Liver (tissue), 3 donors: ENCODE data around the gene VASP.

Experiments used
- CTCF ChIP-seq: fragments of 150-350 bp; IDR thresholded peaks from 2 replicates; pipeline ENCODE4 v1.5.1; 2017; ENCODE audit warnings: improper control_type of control experiment, low read depth, low read length; ENCODE audit not compliant: missing input control
- JUND ChIP-seq, 2 donors: IDR thresholded peaks; 2 replicates each; pipeline ENCODE4 v1.6.1; 2016; ENCODE audit warnings: antibody characterized with exemption in 2 of 2
- RAD21 ChIP-seq, 2 donors: IDR thresholded peaks; 2 replicates each; pipeline ENCODE4 v1.6.1; 2016; ENCODE audit warnings: antibody characterized with exemption in 2 of 2, mild to moderate bottlenecking in 2 of 2
- REST ChIP-seq: IDR thresholded peaks from 2 replicates; pipeline ENCODE4 v1.6.1; 2016; ENCODE audit warnings: antibody characterized with exemption, mild to moderate bottlenecking
- donor health status: healthy.
- donor health status: healthy.

- TF ChIP-seq RAD21 (IDR thresholded peaks at IDR 0.05): no peak
- TF ChIP-seq CTCF: no peak
- no peak for TF ChIP-seq REST
- peak; percentile 14 to 71 for TF ChIP-seq JUND (IDR thresholded peaks at IDR 0.05)
Measured at GRCh38 chr19:45467456-45468158, 39.7 kb upstream of the VASP start, which contains the start of gene FOSB.
